Measurements from ENCODE around the gene RNF40.

RNF40 gene

GRCh38 chr16:30740364-30741251 lies 21.5 kb upstream of the RNF40 start:
- no peak for DNase-seq (ENCODE audit: low read depth in 2 of 2)

- no peak for DNase-seq (ENCODE audit: low read depth in 2 of 2)
Measured at GRCh38 chr16:30741461-30741914, 20.6 kb upstream of the RNF40 start.

GRCh38 chr16:30743716-30744115 lies 18.4 kb upstream of the RNF40 start:
- DNase-seq (ENCODE audit: low read depth in 2 of 2), result no peak

GRCh38 chr16:30744183-30744582 lies 17.9 kb upstream of the RNF40 start:
- DNase-seq (ENCODE audit: low read depth in 2 of 2), result no peak

- no peak for DNase-seq (ENCODE audit: low read depth in 2 of 2)
Measured at GRCh38 chr16:30745082-30745481, 17.0 kb upstream of the RNF40 start.

GRCh38 chr16:30746638-30747175 lies 15.4 kb upstream of the RNF40 start:
- no peak for DNase-seq (ENCODE audit: low read depth in 2 of 2)

GRCh38 chr16:30747331-30747730 lies 14.8 kb upstream of the RNF40 start:
- no peak for DNase-seq (ENCODE audit: low read depth in 2 of 2)

GRCh38 chr16:30747799-30748633 lies 14.1 kb upstream of the RNF40 start, which contains the start of gene PHKG2:
TSS of gene PHKG2 (plus strand) at chr16:30748425. CDS start at chr16:30748821, 396 bp downstream.
- peak; percentile 88 to 89 for DNase-seq (ENCODE audit: low read depth in 2 of 2)

- DNase-seq (ENCODE audit: low read depth in 2 of 2), result no peak
Measured at GRCh38 chr16:30748634-30749445, 13.3 kb upstream of the RNF40 start.

GRCh38 chr16:30750201-30750600 lies 11.9 kb upstream of the RNF40 start:
- no peak for DNase-seq (ENCODE audit: low read depth in 2 of 2)

GRCh38 chr16:30750876-30751465 lies 11.2 kb upstream of the RNF40 start:
- no peak for DNase-seq (ENCODE audit: low read depth in 2 of 2)

GRCh38 chr16:30753596-30753995 lies 8.5 kb upstream of the RNF40 start:
- no peak for DNase-seq (ENCODE audit: low read depth in 2 of 2)

- no peak for DNase-seq (ENCODE audit: low read depth in 2 of 2)
Measured at GRCh38 chr16:30755955-30756780, 6.0 kb upstream of the RNF40 start.

- DNase-seq (ENCODE audit: low read depth in 2 of 2), result no peak
Measured at GRCh38 chr16:30756781-30757100, 5.4 kb upstream of the RNF40 start.

GRCh38 chr16:30757316-30757715 lies 4.8 kb upstream of the RNF40 start:
- no peak for DNase-seq (ENCODE audit: low read depth in 2 of 2)

GRCh38 chr16:30758988-30759491 lies 3.1 kb upstream of the RNF40 start:
- no peak for DNase-seq (ENCODE audit: low read depth in 2 of 2)

GRCh38 chr16:30760001-30760559 lies 2.0 kb upstream of the RNF40 start:
- no peak for DNase-seq (ENCODE audit: low read depth in 2 of 2)

- no peak for DNase-seq (ENCODE audit: low read depth in 2 of 2)
Measured at GRCh38 chr16:30760577-30761426, 1.3 kb upstream of the RNF40 start.

GRCh38 chr16:30761427-30761927 lies 645 bp upstream of the RNF40 start:
- peak in 1 of 2 donors; percentile 17 for DNase-seq (ENCODE audit: low read depth in 2 of 2)
